Mononuclear cell (primary cell): Measurements from ENCODE around the gene NTMT1. TPM values are rescaled to one million over a fixed set of nuclear protein-coding genes. Genes with fewer than 3 reads are reported as not detected.
"Not testable (repeated sequence)": the region's sequence is repeated elsewhere in the genome, so short reads cannot be mapped to it uniquely, and the experiment has no call there.

ENCODE experiments used
- H3K27me3 ChIP-seq: 2 replicates; pipeline ENCODE4 v1.6.0; 2011; ENCODE audit warnings: low read length, control low read depth; ENCODE audit not compliant: insufficient read depth
- H3K4me1 ChIP-seq: 2 replicates; pipeline ENCODE4 v1.5.1; 2011; ENCODE audit warnings: mild to moderate bottlenecking, low read length, control low read depth; ENCODE audit not compliant: insufficient read depth
- H3K4me3 ChIP-seq: 2 replicates; pipeline ENCODE4 v1.5.1; 2011; ENCODE audit warnings: mild to moderate bottlenecking, low read length, moderate library complexity
- H3K9me3 ChIP-seq: 2 replicates; pipeline ENCODE4 v1.5.1; 2011; ENCODE audit warnings: low read depth, mild to moderate bottlenecking, control low read depth, low read length
- total RNA-seq: library from RNA; depleted of rRNA; stranded (reverse); fragments of >200 nt; gene quantifications from one replicate; pipeline ENCODE4 v1.2.3, GENCODE V29; 2012

Gene NTMT1
- total RNA-seq, 1 donor, result 22.0 TPM

DNA sequence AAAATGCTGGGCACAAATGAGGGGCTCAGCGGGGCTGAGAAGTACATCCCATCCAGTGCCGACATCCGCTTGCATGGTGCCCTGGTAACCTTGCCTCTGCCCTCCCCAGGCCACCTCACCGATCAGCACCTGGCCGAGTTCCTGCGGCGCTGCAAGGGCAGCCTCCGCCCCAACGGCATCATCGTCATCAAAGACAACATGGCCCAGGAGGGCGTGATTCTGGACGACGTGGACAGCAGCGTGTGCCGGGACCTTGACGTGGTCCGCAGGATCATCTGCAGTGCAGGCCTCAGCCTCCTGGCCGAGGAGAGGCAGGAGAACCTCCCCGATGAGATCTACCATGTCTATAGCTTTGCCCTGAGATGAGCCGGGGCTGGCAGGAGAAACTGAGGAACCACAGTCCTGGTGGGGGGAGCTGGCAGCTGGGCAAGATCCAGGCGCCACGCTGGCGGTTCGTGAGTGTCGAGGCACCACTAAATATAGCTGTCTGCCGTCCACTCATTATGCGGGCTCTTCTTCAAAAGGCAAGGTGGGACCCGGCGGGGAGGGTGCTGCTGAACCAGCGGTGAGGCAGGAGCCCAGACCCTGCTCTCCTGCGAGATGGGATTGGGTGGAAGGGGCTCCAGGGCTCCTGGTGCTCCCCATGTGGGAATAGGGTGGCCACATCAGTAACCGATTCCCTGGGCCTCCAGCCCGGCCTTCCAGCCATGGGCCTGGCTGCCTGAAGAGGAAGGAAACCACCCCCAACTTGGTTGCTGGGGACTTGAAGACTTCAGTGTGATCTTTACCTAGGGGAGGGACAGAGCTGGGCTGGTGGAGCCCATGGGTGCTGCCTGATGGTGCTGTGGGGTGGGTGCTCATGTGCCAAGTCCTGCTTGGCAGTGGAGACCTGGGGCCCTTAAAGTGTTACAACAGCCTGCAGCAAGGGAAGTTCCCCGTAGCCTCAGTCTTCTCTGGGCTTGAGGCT is 9.4 kb downstream of the NTMT1 start:
- Histone ChIP-seq H3K27me3 (no peaks in the 10 kb centered on the region), H3K4me3 (no peak overlapping the region), H3K9me3 (no peaks in the 10 kb centered on the region), H3K4me1 (peaks cover 7% of the 10 kb centered on the region)

DNA sequence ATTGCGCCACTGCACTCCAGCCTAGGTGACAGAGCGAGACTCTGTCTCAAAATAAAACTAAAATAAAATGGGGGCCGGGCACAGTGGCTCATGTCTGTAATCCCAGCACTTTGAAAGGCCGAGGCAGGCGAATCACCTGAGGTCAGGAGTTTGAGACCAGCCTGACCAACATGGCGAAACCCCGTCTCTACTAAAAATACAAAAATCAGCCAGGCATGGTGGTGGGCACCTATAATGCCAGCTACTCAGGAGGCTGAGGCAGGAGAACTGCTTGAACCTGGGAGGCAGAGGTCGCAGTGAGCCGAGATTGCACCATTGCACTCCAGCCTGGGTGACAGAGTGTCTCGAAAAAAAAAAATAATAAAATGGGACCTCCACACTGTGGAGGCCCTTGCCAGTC is 10.4 kb downstream of the NTMT1 start:
- not testable (repeated sequence) for H3K4me3 ChIP-seq, H3K27me3 ChIP-seq, H3K9me3 ChIP-seq
- H3K4me1 ChIP-seq, result peaks cover 17% of the 10 kb centered on the region

DNA sequence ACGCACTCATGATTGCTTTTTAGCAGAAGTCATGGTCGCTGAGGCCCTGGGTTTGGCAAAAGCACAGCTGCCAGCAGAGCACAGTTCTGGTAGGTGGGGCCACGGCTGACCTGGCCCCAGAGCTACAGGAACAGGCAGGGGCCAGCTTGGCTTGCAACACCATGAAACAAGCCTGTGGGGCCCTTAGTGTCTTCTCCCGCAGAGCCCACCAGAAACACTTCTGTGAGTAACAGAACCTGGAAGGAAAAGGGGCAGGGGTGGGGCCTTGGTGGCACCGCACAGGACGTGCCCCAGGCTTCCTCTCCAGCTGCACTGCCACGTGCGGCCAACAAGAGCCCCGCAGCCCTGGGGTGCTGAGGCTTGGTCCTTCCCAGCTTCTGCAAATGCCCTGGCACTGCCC is 11.1 kb downstream of the NTMT1 start:
- H3K27me3 ChIP-seq, result no peaks in the 10 kb centered on the region
- no peak overlapping the region for H3K4me3 ChIP-seq
- H3K4me1 ChIP-seq, result peaks cover 20% of the 10 kb centered on the region
- no peaks in the 10 kb centered on the region for H3K9me3 ChIP-seq

DNA sequence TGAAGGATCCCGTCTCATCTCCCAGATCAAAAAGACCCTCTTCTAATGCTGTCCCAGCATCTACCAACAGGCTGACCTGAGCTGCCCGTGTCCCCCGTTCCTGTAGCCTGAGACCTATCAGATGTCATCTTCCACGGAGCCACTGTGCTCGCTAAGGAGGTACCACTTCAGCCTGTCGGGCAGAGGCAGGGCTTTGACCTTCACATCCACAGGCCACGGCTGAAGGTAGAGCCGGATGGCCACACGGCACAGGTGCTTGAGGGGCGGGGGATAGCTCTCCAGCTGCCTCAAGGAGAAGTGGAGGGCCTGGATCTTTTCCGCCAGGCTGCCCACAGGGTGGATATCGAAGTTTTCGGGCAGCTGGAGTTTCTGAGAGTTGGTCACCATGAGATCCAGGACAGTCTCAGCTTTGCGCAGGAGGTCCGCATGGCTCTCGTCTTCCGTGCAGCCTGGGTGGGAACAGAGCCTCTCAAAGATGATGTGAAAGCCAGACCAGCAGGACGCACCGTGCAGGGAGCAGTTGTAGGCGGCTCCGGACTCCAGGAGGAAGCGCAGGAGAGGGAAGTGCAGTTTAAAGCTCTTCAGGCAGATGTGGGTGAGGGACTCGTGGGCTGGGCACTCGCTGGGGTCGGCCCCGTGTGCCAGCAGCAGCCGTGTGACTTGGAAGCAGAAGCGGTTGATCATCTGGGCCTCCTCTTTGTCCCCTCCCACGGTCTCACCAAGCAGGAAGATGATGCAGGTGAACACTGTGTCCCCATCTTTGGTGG is 11.9 kb downstream of the NTMT1 start:
- Histone ChIP-seq H3K9me3 (no peaks in the 10 kb centered on the region), H3K27me3 (no peaks in the 10 kb centered on the region), H3K4me1 (peaks cover 25% of the 10 kb centered on the region), H3K4me3 (no peak overlapping the region)

DNA sequence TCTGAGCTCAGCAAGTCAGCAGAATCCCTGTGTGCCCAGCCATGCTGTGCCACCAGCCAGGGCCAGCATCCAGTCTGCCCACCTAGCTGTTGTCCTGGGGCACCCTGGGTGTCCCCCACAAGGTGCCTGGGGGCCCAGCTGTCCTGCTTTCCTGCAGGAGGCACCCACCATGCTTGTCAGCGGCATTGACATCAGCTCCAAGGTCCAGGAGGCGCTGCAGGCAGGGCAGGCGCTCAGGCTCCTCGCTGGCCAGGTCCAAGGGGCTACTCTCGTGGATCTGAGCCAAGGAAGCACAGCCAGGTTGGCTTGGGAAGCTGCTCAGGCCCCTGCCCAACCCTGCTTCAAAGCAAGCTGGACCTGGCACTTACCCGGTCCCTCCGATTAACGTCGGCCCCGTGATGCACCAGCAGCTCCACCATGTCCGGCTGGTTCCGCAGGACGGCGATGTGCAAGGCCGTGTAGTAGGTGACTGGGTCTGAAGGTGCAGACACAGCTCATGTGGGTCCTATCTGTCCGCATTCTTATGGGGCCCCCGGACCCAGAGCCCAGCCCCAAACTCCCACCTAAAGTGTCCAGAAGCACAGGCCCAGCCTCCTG is 13.2 kb downstream of the NTMT1 start:
- H3K27me3 ChIP-seq, result no peaks in the 10 kb centered on the region
- H3K4me1 ChIP-seq, result peaks cover 25% of the 10 kb centered on the region
- no peak overlapping the region for H3K4me3 ChIP-seq
- H3K9me3 ChIP-seq, result no peaks in the 10 kb centered on the region

DNA sequence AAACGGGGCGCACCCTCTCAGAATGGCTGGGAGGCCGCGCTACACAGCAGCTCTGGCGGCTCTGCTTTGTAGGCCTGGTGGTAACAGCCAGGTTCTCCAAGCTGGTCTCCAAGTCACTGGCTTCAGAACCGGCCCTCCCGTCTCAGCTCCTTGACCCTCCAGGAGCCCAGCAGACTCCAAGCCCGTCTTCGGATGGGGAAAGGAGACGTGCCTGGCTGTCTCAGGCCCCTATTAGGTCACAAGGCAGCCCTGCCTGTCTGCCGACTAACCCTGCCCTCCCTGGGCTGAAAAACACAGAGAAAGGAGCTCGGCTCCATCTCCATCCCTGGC is 13.8 kb downstream of the NTMT1 start:
- Histone ChIP-seq H3K27me3 (no peaks in the 10 kb centered on the region), H3K9me3 (no peaks in the 10 kb centered on the region), H3K4me1 (peaks cover 25% of the 10 kb centered on the region), H3K4me3 (no peak overlapping the region)

DNA sequence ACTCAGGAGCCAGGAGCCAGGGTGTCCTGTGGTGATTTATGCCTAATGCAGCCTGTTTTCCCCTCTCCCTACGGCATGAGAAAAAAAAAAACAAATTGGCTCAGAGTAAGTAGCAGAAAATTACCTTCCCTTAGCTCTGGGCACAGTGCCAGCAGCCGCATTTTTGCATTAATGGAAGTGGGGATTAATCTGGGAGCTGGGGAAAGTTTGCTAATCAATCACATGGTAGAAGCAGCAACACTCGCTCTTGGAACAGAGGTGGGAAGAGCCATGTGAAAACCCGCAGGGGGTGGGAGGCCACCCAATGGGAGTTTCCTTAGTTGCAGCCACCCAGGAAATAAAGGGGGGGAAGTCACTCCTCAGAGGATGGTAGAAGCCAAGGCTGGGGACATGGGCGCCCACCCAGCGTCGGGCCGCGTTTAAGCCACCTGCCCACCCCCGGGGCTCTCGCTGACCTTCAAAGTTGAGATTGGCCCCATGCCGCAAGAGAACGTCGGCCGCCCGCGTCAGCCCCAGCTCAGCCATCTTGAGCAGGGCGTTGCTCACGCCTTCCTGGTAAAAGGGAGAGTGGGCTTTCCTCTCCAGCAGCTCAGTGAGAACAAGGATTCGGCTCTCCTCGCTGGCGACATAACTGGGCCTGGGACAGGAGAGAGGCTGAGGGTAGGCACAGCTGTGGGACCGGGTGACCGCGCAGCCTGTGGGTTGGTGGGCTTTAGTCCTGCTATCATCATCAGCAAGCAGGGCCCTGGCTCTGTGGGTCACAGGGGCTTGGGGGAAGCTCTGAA is 14.3 kb downstream of the NTMT1 start:
- H3K4me1 ChIP-seq, result peaks cover 25% of the 10 kb centered on the region
- no peak overlapping the region for H3K4me3 ChIP-seq
- no peaks in the 10 kb centered on the region for H3K9me3 ChIP-seq
- H3K27me3 ChIP-seq, result no peaks in the 10 kb centered on the region

DNA sequence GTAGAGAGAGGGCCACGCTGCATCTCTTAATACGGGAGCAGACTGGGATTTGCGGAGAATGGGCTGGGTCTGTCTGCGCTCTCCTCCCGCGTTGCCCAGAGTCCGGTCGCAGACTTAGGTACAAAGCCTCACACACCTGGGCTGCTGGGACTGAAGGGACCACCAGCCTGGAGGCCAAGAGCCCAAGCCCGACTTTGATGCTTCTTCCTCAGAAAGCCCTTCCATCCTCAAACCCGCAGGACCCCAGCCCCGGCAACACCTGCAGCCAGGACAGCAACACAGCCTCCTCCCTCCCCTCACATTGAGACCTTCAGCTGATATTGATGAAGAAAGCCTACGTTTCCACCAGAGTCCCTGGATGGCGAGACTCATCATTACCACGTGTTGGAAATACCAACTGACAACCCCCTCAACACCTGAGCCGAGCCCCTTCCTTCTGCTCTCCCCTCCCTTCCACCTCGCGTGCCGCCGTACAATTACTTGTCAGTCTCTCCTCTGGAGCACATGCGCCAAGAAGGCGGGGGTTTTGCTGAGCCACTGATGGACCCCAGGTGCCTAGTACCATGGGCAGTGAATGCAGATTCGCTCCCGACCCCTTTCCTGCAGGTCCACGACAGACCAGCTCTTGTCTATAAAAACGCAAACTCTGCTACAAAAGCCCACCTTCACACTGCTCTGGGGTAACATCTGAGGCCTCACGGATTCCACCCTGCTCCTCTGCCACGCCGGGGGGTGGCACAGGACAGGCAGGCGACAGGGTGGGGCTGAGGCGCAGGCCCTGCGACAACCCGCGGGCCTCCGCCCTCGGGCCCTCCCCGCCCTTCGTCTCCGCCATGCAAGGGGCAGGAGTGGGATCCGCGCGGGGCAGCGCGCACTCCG is 15.1 kb downstream of the NTMT1 start:
- H3K9me3 ChIP-seq, result no peaks in the 10 kb centered on the region
- no peaks in the 10 kb centered on the region for H3K27me3 ChIP-seq

DNA sequence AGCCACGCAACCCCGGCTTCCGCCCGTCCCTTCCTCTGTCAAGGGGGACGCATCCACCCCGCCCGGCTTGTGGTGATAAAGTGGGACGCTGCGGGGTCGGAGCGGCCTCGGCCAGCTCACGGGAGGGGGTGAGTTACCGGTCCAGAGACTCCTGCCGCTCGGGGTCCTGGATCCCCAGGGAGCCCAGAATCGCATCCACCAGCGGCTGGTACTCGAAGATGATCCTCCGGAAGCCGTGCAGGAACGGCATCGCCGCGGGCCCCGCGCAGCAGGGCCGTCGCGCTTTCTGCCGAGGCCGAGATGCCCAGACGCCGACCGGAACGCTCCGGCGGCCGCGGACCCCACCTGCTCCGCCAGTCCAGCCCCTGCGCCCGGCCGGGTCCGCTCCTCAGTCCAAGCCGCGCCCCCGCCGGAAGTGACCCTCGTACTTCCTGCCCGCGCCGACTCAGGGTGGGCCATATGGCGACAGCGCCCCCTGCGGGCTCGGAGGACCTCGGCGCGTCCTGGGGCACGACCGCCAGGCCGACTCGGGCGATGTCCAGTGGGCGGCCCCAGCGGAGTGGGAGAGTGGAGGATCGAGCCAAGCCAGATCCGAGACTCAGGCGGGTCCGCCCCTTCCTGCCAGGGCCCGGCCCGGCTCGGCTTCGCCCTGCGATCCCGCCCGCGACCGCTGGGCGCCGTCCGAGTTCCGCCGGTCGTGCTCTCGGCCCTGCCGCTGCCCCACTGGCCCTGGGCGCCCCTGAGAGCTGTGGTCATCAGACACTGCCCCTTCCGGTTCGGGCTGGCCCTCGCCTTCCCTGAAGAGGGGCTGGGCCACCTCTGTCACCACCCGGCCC is 16.0 kb downstream of the NTMT1 start, which contains the start of gene ASB6:
ASB6 (minus strand) TSS at position 402 of the 836 bp plus-strand sequence; CDS start at position 250, 152 bp downstream.
- Histone ChIP-seq H3K9me3 (no peaks in the 10 kb centered on the region), H3K27me3 (no peaks in the 10 kb centered on the region), H3K4me1 (peaks cover 25% of the 10 kb centered on the region), H3K4me3 (peak within 1 kb of the TSS; percentile 93)

More for the DNA sequence above, 15.1 kb downstream of the NTMT1 start:
- peak overlapping the region; percentile 93 for H3K4me3 ChIP-seq
- peaks cover 25% of the 10 kb centered on the region for H3K4me1 ChIP-seq

DNA sequence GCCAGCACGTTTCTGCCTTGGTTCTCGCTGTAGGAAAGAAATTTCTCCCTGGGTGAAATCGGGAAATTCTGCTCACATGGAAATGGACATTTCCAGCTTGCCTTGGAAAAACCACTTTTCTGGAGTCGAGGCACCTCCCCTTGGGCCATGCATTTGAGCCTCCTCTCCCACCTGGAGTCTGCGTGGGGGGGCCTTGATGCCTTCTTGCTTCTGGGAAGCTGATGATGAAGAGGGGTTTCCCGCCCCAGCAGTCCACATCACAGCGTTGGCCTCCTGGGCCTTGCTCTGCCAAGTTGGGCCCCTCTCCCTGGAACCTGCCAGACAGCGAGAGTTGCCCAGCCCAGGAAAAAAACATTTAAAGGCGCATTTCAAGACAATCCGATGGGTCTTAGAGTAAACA is 17.7 kb downstream of the NTMT1 start:
- H3K4me3 ChIP-seq, result no peak overlapping the region
- peaks cover 25% of the 10 kb centered on the region for H3K4me1 ChIP-seq
- H3K9me3 ChIP-seq, result no peaks in the 10 kb centered on the region
- no peaks in the 10 kb centered on the region for H3K27me3 ChIP-seq

DNA sequence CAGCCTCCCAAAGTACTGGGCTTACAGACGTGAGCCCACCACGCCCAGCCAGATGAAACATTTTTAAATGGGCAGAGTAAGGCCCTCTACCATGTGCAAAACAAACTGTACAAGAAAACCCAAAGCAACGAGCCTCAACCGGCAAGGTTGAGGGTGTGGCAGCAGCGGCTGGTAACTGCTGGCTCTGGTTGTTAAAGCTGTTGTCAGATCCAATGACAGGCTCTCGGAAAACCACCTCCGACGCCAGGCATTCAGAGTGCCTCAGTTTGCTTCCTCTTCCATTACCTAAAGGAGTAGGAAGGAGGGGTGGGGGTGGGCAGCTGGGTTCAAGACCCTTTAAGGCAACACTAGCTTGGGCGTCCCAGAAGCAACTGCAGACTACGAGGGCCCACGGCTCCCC is 18.4 kb downstream of the NTMT1 start:
- H3K4me3 ChIP-seq, result no peak overlapping the region
- H3K4me1 ChIP-seq, result peaks cover 25% of the 10 kb centered on the region
- H3K27me3 ChIP-seq, result no peaks in the 10 kb centered on the region
- no peaks in the 10 kb centered on the region for H3K9me3 ChIP-seq

DNA sequence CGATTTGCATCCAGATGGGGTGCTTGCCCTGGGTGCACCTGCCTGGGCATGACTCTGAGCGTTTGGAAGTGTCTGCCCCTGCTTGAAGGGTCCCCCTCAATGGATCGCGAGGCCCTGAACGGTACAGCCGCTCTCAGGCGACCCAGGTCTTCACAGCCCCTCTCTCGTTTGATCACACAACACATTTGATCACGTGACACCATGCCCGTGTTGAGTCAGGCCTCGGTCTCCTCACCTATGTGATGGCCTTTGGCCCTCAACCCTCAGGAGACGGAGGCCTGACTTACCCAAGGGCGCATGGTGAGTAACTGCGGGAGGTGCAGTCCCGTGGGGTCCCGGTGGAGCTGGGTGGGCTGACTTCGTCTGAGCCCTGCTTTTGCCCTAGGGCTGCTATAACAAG is 18.9 kb downstream of the NTMT1 start:
- Histone ChIP-seq H3K27me3 (no peaks in the 10 kb centered on the region), H3K4me1 (peaks cover 22% of the 10 kb centered on the region), H3K9me3 (no peaks in the 10 kb centered on the region), H3K4me3 (no peak overlapping the region)

DNA sequence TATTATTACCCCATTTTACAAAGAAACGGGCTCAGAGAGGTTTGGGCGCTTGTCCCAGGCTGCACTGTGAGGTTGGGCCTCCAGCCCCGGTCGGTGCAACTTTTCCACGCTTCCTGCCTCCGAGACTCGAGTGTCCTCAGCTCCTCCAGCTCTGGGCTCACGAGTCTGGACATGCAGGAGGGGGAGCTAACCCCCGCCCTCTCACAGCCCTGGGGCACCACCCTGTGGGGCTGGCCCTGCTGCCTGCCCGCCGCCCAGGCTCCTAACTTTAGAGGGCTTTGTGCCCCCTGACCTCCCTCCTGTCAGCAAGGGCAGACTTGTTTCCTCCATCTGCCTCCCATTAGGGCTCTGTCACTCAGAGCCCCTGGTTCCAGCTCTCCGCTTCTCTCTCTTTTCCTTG is 20.3 kb downstream of the NTMT1 start:
- no peak overlapping the region for H3K4me3 ChIP-seq
- no peaks in the 10 kb centered on the region for H3K9me3 ChIP-seq
- H3K27me3 ChIP-seq, result no peaks in the 10 kb centered on the region
- peaks cover 9% of the 10 kb centered on the region for H3K4me1 ChIP-seq
